ENCODE measurements around the gene RC3H2. TPM values are rescaled to one million over a fixed set of nuclear protein-coding genes. Genes with fewer than 3 reads are reported as not detected.
"Not testable (repeated sequence)": the region's sequence is repeated elsewhere in the genome, so short reads cannot be mapped to it uniquely, and the experiment has no call there.

Gene RC3H2
- total and polyA plus RNA-seq, 10 of the 15 experiments (the other 5 are each of a cell fraction or from before 2014, with no cell fraction given) = 7.2 to 25.5 (median 16.1) TPM

GRCh38 chr9:122832194-122832593 is 73.0 kb downstream of the RC3H2 start (continued):
- TF ChIP-seq MXI1 (IDR thresholded peaks at IDR 0.05; ENCODE audit: low read depth, low read length) (no peak), NFXL1 (IDR thresholded peaks at IDR 0.05; ENCODE audit: borderline replicate concordance) (no peak), ZZZ3 (IDR thresholded peaks at IDR 0.05; ENCODE audit: control insufficient read depth, insufficient read length, low read depth) (no peak)
- TF ChIP-seq, protein P1, sequence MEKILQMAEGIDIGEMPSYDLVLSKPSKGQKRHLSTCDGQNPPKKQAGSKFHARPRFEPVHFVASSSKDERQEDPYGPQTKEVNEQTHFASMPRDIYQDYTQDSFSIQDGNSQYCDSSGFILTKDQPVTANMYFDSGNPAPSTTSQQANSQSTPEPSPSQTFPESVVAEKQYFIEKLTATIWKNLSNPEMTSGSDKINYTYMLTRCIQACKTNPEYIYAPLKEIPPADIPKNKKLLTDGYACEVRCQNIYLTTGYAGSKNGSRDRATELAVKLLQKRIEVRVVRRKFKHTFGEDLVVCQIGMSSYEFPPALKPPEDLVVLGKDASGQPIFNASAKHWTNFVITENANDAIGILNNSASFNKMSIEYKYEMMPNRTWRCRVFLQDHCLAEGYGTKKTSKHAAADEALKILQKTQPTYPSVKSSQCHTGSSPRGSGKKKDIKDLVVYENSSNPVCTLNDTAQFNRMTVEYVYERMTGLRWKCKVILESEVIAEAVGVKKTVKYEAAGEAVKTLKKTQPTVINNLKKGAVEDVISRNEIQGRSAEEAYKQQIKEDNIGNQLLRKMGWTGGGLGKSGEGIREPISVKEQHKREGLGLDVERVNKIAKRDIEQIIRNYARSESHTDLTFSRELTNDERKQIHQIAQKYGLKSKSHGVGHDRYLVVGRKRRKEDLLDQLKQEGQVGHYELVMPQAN (conservative IDR thresholded peaks at IDR 0.05) = no peak

- FAIRE-seq; DNase-seq (ENCODE audit: low read depth, low spot score); H3K27me3 ChIP-seq (replicated peaks in 1 of 2; ENCODE audit: control insufficient read depth in 2 of 2, insufficient read depth in 2 of 2, low read length in 1 of 2); intact Hi-C loops (cut with micrococcal nuclease; ENCODE audit: unreplicated experiment); H3K36me3 ChIP-seq (ENCODE audit: control insufficient read depth in 2 of 2, insufficient read depth in 2 of 2, low read length in 1 of 2); BruUV-seq (replicated peaks); H4K20me1 ChIP-seq (ENCODE audit: control insufficient read depth, insufficient read depth); H3K4me1 ChIP-seq (ENCODE audit: control insufficient read depth, insufficient read depth, low read length); H3K9me3 ChIP-seq (replicated peaks; ENCODE audit: control insufficient read depth, insufficient read depth, low read length); ATAC-seq: not testable (repeated sequence)
- H3K4me3 ChIP-seq = peak overlapping the region; percentile 100
- ChIA-PET RAD21 (ENCODE audit: unreplicated experiment) (interaction anchor here (0.6 to 1.4 kb wide), 3 partner anchors 84 to 168 kb away, joined by 3 read pairs; partner anchors contain the start of gene ZBTB6), POLR2A (interaction anchor here (1.2 kb wide), 1 partner anchor 74 kb away, joined by 4 read pairs; no protein-coding TSS in a partner anchor), SMC1A (ENCODE audit: uncharacterized antibody, unreplicated experiment) (interaction anchor here (1.0 to 1.2 kb wide), 2 partner anchors 75 to 166 kb away, joined by 3 read pairs; no protein-coding TSS in a partner anchor), CTCF (interaction anchor here (0.7 to 1.8 kb wide), 6 partner anchors 8 to 354 kb away, joined by 3 to 10 read pairs (median 3); no protein-coding TSS in a partner anchor)
- peaks cover 18% of the 10 kb centered on the region for H3K79me2 ChIP-seq (ENCODE audit: control insufficient read depth, insufficient read depth, low read length)
- in situ Hi-C loops (cut with MboI) = loop anchor here (5.0 kb wide), 1 partner anchor 523 kb away; no protein-coding TSS in a partner anchor
- peak overlapping the region; percentile 95 for H2AFZ ChIP-seq (ENCODE audit: control insufficient read depth, low read depth, low read length)
- H3K4me2 ChIP-seq (ENCODE audit: control insufficient read depth, insufficient read depth) = peak overlapping the region; percentile 72
- WGBS (ENCODE audit: insufficient coverage, insufficient replicate concordance, low lambda C conversion rate, missing lambda C conversion rate) = 72% methylated on average over 18 of the region's 18 CpGs
- H3K9ac ChIP-seq (ENCODE audit: control insufficient read depth, insufficient read depth, low read length) = peak overlapping the region; percentile 96
- TF ChIP-seq, protein P2, sequence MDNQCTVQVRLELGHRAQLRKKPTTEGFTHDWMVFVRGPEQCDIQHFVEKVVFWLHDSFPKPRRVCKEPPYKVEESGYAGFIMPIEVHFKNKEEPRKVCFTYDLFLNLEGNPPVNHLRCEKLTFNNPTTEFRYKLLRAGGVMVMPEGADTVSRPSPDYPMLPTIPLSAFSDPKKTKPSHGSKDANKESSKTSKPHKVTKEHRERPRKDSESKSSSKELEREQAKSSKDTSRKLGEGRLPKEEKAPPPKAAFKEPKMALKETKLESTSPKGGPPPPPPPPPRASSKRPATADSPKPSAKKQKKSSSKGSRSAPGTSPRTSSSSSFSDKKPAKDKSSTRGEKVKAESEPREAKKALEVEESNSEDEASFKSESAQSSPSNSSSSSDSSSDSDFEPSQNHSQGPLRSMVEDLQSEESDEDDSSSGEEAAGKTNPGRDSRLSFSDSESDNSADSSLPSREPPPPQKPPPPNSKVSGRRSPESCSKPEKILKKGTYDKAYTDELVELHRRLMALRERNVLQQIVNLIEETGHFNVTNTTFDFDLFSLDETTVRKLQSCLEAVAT (IDR thresholded peaks at IDR 0.05) = peak; percentile 59
- TF ChIP-seq ZBTB40 (IDR thresholded peaks at IDR 0.05; ENCODE audit: borderline replicate concordance) = 0 out of 2 replicates have a peak, but pooled peaks have one; percentile 27
- peak overlapping the region; percentile 96 for H3K27ac ChIP-seq (ENCODE audit: control insufficient read depth, insufficient read depth)
Observed at GRCh38 chr9:122828965-122829284, 76.2 kb downstream of the RC3H2 start.
